K562 (cell line): Measurements from ENCODE around the gene PAN2. TPM values are rescaled to one million over a fixed set of nuclear protein-coding genes. Genes with fewer than 3 reads are reported as not detected.

ENCODE experiments used
- ATAC-seq: fragments of 200-7000 bp; cut with Tn5 transposase; 3 replicates; pipeline ENCODE4 v1.9.1; 2020; ENCODE audit warnings: moderate library complexity
- BruUV-seq: library from RNA; stranded (reverse); fragments of 400-500 nt; replicated peaks from 2 replicates; lab custom pipeline; 2021; lab: Mats Ljungman, UMichigan
- CTCF ChIA-PET: fragments of 300-600 bp; formaldehyde crosslinking; extraction: SDS; loops from one replicate; lab custom pipeline; 2021; ENCODE audit warnings: low intra/inter-chr PET ratio; lab: Yijun Ruan, JAX
- POLR2A ChIA-PET: fragments of 300-600, 350-650 bp; sonication (Branson Sonifier 250); formaldehyde crosslinking; extraction: SDS; loops from one replicate; lab custom pipeline; 2021; ENCODE audit warnings: antibody characterized with exemption, inconsistent platforms; lab: Yijun Ruan, JAX
- DNase-seq, 4 experiments: peaks; one replicate each; pipeline versions ENCODE4 v3.0.0 to v3.0.0-alpha.2; 2011 to 2018; ENCODE audit warnings: low spot score in 3 of 4, mixed read lengths in 3 of 4; ENCODE audit errors: extremely low read depth in 1 of 4
- FAIRE-seq: peaks from 2 replicates; lab custom pipeline; 2011; peaks lifted over from hg19 to GRCh38; lab: Jason Lieb, UNC
- H2AFZ ChIP-seq: 2 replicates; pipeline ENCODE4 v1.6.0; 2011; ENCODE audit warnings: low read depth, low read length, control low read depth, inconsistent platforms
- H3K27ac ChIP-seq: fragments of 200-600 bp; 3 replicates; pipeline ENCODE4 v1.8.0; 2011; ENCODE audit warnings: low read depth, mild to moderate bottlenecking, control low read depth, inconsistent platforms, low read length, moderate library complexity, mixed read lengths; ENCODE audit errors: extremely low read depth
- H3K27me3 ChIP-seq, 2 experiments: fragments of 300-600 bp in 1 of 2; 2 replicates in 1 of 2; 3 replicates in 1 of 2; pipeline versions ENCODE4 v1.6.0 to v1.8.0; 2011; ENCODE audit warnings: inconsistent platforms in 2 of 2, low read length in 2 of 2, mild to moderate bottlenecking in 1 of 2, mixed read lengths in 1 of 2, moderate library complexity in 1 of 2; ENCODE audit not compliant: control insufficient read depth in 2 of 2, insufficient read depth in 2 of 2
- H3K36me3 ChIP-seq: fragments of 300-600 bp; 3 replicates; pipeline ENCODE4 v1.8.0; 2011; ENCODE audit warnings: mild to moderate bottlenecking, low read length, inconsistent platforms; ENCODE audit not compliant: control insufficient read depth, insufficient read depth
- H3K4me1 ChIP-seq, 2 experiments: fragments of 200-600 bp in 1 of 2; replicated peaks in 1 of 2; 2 replicates in 1 of 2; 3 replicates in 1 of 2; pipeline versions ENCODE4 v1.5.1 to v1.8.0; 2011; ENCODE audit warnings: inconsistent platforms in 2 of 2, low read length in 2 of 2, mild to moderate bottlenecking in 1 of 2, mixed read lengths in 1 of 2, moderate library complexity in 1 of 2; ENCODE audit not compliant: control insufficient read depth in 2 of 2, insufficient read depth in 2 of 2
- H3K4me2 ChIP-seq: 2 replicates; pipeline ENCODE4 v1.6.1; 2011; ENCODE audit warnings: low read length, control low read depth, inconsistent platforms, mixed read lengths; ENCODE audit not compliant: insufficient read depth
- H3K4me3 ChIP-seq: fragments of 200-600 bp; sonication (generic), shearing (Covaris generic); 2 replicates; pipeline ENCODE4 v1.5.1; 2016; ENCODE audit warnings: control low read depth, inconsistent platforms
- H3K79me2 ChIP-seq: fragments of 200-600 bp; 3 replicates; pipeline ENCODE4 v1.8.0; 2011; ENCODE audit warnings: low read length, inconsistent platforms; ENCODE audit not compliant: control insufficient read depth, insufficient read depth
- H3K9ac ChIP-seq, 2 experiments: 2 replicates each; pipeline versions ENCODE4 v1.6.0 to v1.6.1; 2011; ENCODE audit warnings: low read depth in 2 of 2, low read length in 2 of 2, control low read depth in 1 of 2, inconsistent platforms in 1 of 2, mild to moderate bottlenecking in 1 of 2, mixed read lengths in 1 of 2; ENCODE audit not compliant: insufficient read depth in 1 of 2
- H3K9me1 ChIP-seq: one replicate; pipeline ENCODE4 v1.6.0; 2011; ENCODE audit warnings: inconsistent platforms, mild to moderate bottlenecking, low read length, moderate library complexity; ENCODE audit not compliant: control insufficient read depth, insufficient read depth
- H3K9me3 ChIP-seq: replicated peaks from 2 replicates; pipeline ENCODE4 v1.5.1; 2011; ENCODE audit warnings: low read depth, low read length, inconsistent platforms; ENCODE audit not compliant: control insufficient read depth, insufficient read depth
- H4K20me1 ChIP-seq: replicated peaks from 2 replicates; pipeline ENCODE4 v1.6.1; 2011; ENCODE audit warnings: low read length, inconsistent platforms, mixed read lengths; ENCODE audit not compliant: control insufficient read depth, insufficient read depth
- CBFA2T2 ChIP-seq: fragments of 450-650 bp; conservative IDR thresholded peaks from 2 replicates; pipeline ENCODE4 v1.6.1; 2017; ENCODE audit warnings: mild to moderate bottlenecking
- KLF6 ChIP-seq: fragments of 250-450 bp; sonication (Bioruptor Pico); IDR thresholded peaks from 2 replicates; pipeline ENCODE4 v1.4.0; 2020; ENCODE audit warnings: mild to moderate bottlenecking, moderate library complexity, borderline replicate concordance
- POLR2AphosphoS5 ChIP-seq: IDR thresholded peaks from 2 replicates; pipeline ENCODE4 v1.6.1; 2011; ENCODE audit warnings: mild to moderate bottlenecking, low read depth, low read length, moderate library complexity; ENCODE audit not compliant: control insufficient read depth, insufficient read depth
- RAD51 ChIP-seq: fragments of 450-650 bp; IDR thresholded peaks from 2 replicates; pipeline ENCODE4 v1.7.1; 2016; ENCODE audit warnings: low read depth, mild to moderate bottlenecking, borderline replicate concordance
- SREBF2 ChIP-seq: sonication (generic); formaldehyde crosslinking; IDR thresholded peaks from 2 replicates; pipeline ENCODE4 v1.4.0; 2020; ENCODE audit warnings: mild to moderate bottlenecking, missing genetic modification reagents
- TEAD4 ChIP-seq, 2 experiments: sonication (generic) in 1 of 2; formaldehyde crosslinking in 1 of 2; IDR thresholded peaks; 2 replicates each; pipeline versions ENCODE4 v1.6.1 to v1.8.0; 2012 to 2022; ENCODE audit warnings: borderline replicate concordance in 1 of 2, inconsistent platforms in 1 of 2, low read length in 1 of 2, mild to moderate bottlenecking in 1 of 2, missing genetic modification reagents in 1 of 2
- TFE3 ChIP-seq: fragments of 450-650 bp; formaldehyde crosslinking; IDR thresholded peaks from 2 replicates; pipeline ENCODE4 v1.4.0; 2020; ENCODE audit warnings: mild to moderate bottlenecking, mixed read lengths
- USF2 ChIP-seq: sonication (generic); formaldehyde crosslinking; IDR thresholded peaks from 2 replicates; pipeline ENCODE4 v1.5.0; 2020; ENCODE audit warnings: missing genetic modification reagents
- ZNF146 ChIP-seq: IDR thresholded peaks from one replicate; pipeline ENCODE4 v1.6.1; 2018; ENCODE audit warnings: missing compliant biosample characterization; ENCODE audit not compliant: unreplicated experiment
- ZNF253 ChIP-seq: fragments of 250-450 bp; sonication (Bioruptor Pico); conservative IDR thresholded peaks from 2 replicates; pipeline ENCODE4 v1.6.1; 2021; ENCODE audit warnings: mild to moderate bottlenecking
- ZNF592 ChIP-seq: fragments of 450-650 bp; IDR thresholded peaks from 2 replicates; pipeline ENCODE4 v1.6.1; 2017; ENCODE audit warnings: antibody characterized with exemption, mild to moderate bottlenecking
- WGBS: fragments of 100-300 bp; shearing (Covaris generic); methylation state at CpG from one replicate; pipeline ENCODE4 v1.1.6; 2016; ENCODE audit warnings: low coverage, mixed read lengths; ENCODE audit not compliant: insufficient coverage; ENCODE audit errors: missing lambda C conversion rate; 5-methylcytosine and 5-hydroxymethylcytosine counted together
- in situ Hi-C: fragments of 300-500 bp; cut with MboI; formaldehyde crosslinking; loops from 4 replicates; pipeline ENCODE4 v1.15.0; 2018; ENCODE audit warnings: inconsistent platforms, mixed read lengths
- intact Hi-C: fragments of 100-400 bp; cut with micrococcal nuclease; formaldehyde crosslinking; loops from 2 replicates; pipeline ENCODE4 v1.14.2; 2022
- polyA plus RNA-seq, 8 experiments: library from polyadenylated mRNA; depleted of rRNA in 4 of 8; stranded (reverse) in 5 of 8; unstranded in 3 of 8; fragments of >200 nt; fragmentation: Nextera tagmentation in 2 of 8; fragmentation: Illumina TruSeq in 1 of 8; extraction: Ambion mirVana in 2 of 8; extraction: Trizol in 1 of 8; gene quantifications; 2 replicates each; pipeline versions ENCODE4 v1.2.1 to v1.2.3, GENCODE V29; 2011 to 2014; ENCODE audit warnings: inconsistent platforms in 1 of 8, missing spikeins in 1 of 8
- total RNA-seq, 7 experiments: library from RNA; depleted of rRNA in 6 of 7; stranded (reverse); fragments of >200 nt in 6 of 7; fragmentation: Illumina TruSeq in 2 of 7; extraction: Trizol in 2 of 7; gene quantifications; 2 replicates each; pipeline versions ENCODE4 v1.2.1 to v1.2.3, GENCODE V29; 2011 to 2021; ENCODE audit warnings: low replicate concordance in 1 of 7
- TF ChIP-seq, protein P1 (sequence below): sonication (generic); formaldehyde crosslinking; IDR thresholded peaks from 2 replicates; pipeline ENCODE4 v1.9.0; 2022; ENCODE audit warnings: mild to moderate bottlenecking, missing genetic modification reagents

The PAN2 gene
- total and polyA plus RNA-seq, 9 of the 15 experiments (the other 6 are each of a cell fraction or from before 2014, with no cell fraction given): 15.0 to 66.1 (median 25.9) TPM

GRCh38 chr12:56299308-56299852, 34.4 kb downstream of the PAN2 start:
- BruUV-seq: TSS peak; percentile 51
- ATAC-seq: peak; percentile 2; the same call in 2 of the 3 replicates
- peaks cover 52% of the 10 kb centered on the region for H3K36me3 ChIP-seq
- TF ChIP-seq ZNF253 (CRISPR knock-in tag): no peak
- TF ChIP-seq POLR2AphosphoS5: peak; percentile 19; the same call in 1 of the 2 replicates
- 0 out of 2 replicates have a peak, but pooled peaks have one; percentile 1 for TF ChIP-seq TEAD4 (IDR thresholded peaks at IDR 0.05; ENCODE audit: low read length)
- TF ChIP-seq TEAD4 (CRISPR knock-in tag; IDR thresholded peaks at IDR 0.05; ENCODE audit: borderline replicate concordance): no peak; the same call in 1 of the 2 replicates
- TF ChIP-seq, protein P1, sequence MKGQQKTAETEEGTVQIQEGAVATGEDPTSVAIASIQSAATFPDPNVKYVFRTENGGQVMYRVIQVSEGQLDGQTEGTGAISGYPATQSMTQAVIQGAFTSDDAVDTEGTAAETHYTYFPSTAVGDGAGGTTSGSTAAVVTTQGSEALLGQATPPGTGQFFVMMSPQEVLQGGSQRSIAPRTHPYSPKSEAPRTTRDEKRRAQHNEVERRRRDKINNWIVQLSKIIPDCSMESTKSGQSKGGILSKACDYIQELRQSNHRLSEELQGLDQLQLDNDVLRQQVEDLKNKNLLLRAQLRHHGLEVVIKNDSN (CRISPR knock-in tag): peak; percentile 56; the same call in 1 of the 2 replicates
- 0 out of 2 replicates have a peak, but pooled peaks have one; percentile 35 for TF ChIP-seq ZNF592
- no peak for TF ChIP-seq KLF6 (CRISPR knock-in tag)
- TF ChIP-seq TFE3 (CRISPR knock-in tag): peak; percentile 94
- peak; percentile 61 for TF ChIP-seq USF2 (CRISPR knock-in tag)
- TF ChIP-seq CBFA2T2: peak; percentile 40
- TF ChIP-seq SREBF2 (CRISPR knock-in tag): no peak
- TF ChIP-seq ZNF146 (CRISPR knock-in tag): peak; percentile 16
- peak; percentile 75 for TF ChIP-seq RAD51

More at GRCh38 chr12:56299308-56299852, 34.4 kb downstream of the PAN2 start:
- peak overlapping the region; percentile 98 for H3K27ac ChIP-seq
- peak overlapping the region; percentile 71 for H2AFZ ChIP-seq
- WGBS: 1% methylated on average over 10 of the region's 10 CpGs
- H3K9me1 ChIP-seq: no peaks in the 10 kb centered on the region
- peak overlapping the region; percentile 87 to 93 for H3K9ac ChIP-seq
- ChIA-PET CTCF (no interaction called here), POLR2A (interaction anchor here (0.6 to 3.2 kb wide), 10 partner anchors 9 to 160 kb away, joined by 3 to 18 read pairs (median 3); partner anchors contain the start of gene RNF41)
- in situ Hi-C loops (no loop called here), intact Hi-C loops (no loop called here)
- H3K4me1 ChIP-seq: peaks cover 22 to 42% of the 10 kb centered on the region in 2 experiments
- peak; percentile 42 for FAIRE-seq
- no peaks in the 10 kb centered on the region for H3K9me3 ChIP-seq
- peak overlapping the region; percentile 80 for H3K4me2 ChIP-seq
- DNase-seq: peak; percentile 27 to 58 (median 35)
- H3K4me3 ChIP-seq: peak overlapping the region; percentile 64
- H3K27me3 ChIP-seq: no peaks in the 10 kb centered on the region
- H3K79me2 ChIP-seq: peaks cover 60% of the 10 kb centered on the region
- no peaks in the 10 kb centered on the region; the same call in 1 of the 2 replicates for H4K20me1 ChIP-seq
